Right cardiac atrium (tissue), 5 donors: Measurements from ENCODE around the gene MEIS2. TPM values are rescaled to one million over a fixed set of nuclear protein-coding genes. Genes with fewer than 3 reads are reported as not detected.

Source experiments
- ATAC-seq, 2 donors: fragments of 200-7000 bp; cut with Tn5 transposase; one replicate each; pipeline versions ENCODE4 v1.8.0 to v1.9.1; 2020; ENCODE audit warnings: moderate library complexity in 2 of 2, mild to moderate bottlenecking in 1 of 2
- DNase-seq, 3 donors: peaks; one replicate each; pipeline ENCODE4 v3.0.0-alpha.2; 2020
- H3K27ac ChIP-seq: one replicate; pipeline ENCODE4 v1.5.1; 2013; ENCODE audit warnings: mild to moderate bottlenecking, low read length, control low read depth, moderate library complexity
- H3K27me3 ChIP-seq: one replicate; pipeline ENCODE4 v1.6.1; 2013; ENCODE audit not compliant: control insufficient read depth, insufficient read depth
- H3K4me1 ChIP-seq: one replicate; pipeline ENCODE4 v1.6.1; 2013; ENCODE audit warnings: low read length; ENCODE audit not compliant: control insufficient read depth, insufficient read depth
- H3K4me3 ChIP-seq: one replicate; pipeline ENCODE4 v1.5.1; 2013; ENCODE audit warnings: low read length, control low read depth
- H3K9me3 ChIP-seq: one replicate; pipeline ENCODE4 v1.6.1; 2013; ENCODE audit warnings: low read length; ENCODE audit not compliant: control insufficient read depth
- WGBS: extraction: QIAGEN DNeasy Blood & Tissue Kit; methylation state at CpG from one replicate; pipeline ENCODE4 v1.1.7; 2013; 5-methylcytosine and 5-hydroxymethylcytosine counted together
- intact Hi-C, 4 donors: fragments of 100-400 bp; cut with DNase I; formaldehyde crosslinking; loops; one replicate each; pipeline versions ENCODE4 v1.11.0 to v1.14.0; 2022 to 2023
- polyA plus RNA-seq: library from polyadenylated mRNA; stranded (reverse); fragments of 200-250 nt; gene quantifications from one replicate; pipeline ENCODE4 v1.2.3, GENCODE V29; 2013
- total RNA-seq, 4 donors: library from RNA; stranded (reverse); fragmentation: NEBNext Ultra II Directional; extraction: Animal tissue kit (Norgen Biotek cat#: 25700); gene quantifications; one replicate each; pipeline ENCODE4 v1.2.1, GENCODE V29; 2021
- donor health status: healthy with polysubstance abuse.
- donor health status: DM: no; HTN: yes; CAD: no.
- donor health status: DM: no; HTN: no; CAD: no.
- donor health status: DM: no; HTN: yes; CAD: no; lungs with severe emphysema.
- donor health status: DM: yes; HTN: yes; CAD: no.

The MEIS2 gene
- total and polyA plus RNA-seq, 5 donors = 14.8 to 33.4 (median 29.6) TPM

DNA sequence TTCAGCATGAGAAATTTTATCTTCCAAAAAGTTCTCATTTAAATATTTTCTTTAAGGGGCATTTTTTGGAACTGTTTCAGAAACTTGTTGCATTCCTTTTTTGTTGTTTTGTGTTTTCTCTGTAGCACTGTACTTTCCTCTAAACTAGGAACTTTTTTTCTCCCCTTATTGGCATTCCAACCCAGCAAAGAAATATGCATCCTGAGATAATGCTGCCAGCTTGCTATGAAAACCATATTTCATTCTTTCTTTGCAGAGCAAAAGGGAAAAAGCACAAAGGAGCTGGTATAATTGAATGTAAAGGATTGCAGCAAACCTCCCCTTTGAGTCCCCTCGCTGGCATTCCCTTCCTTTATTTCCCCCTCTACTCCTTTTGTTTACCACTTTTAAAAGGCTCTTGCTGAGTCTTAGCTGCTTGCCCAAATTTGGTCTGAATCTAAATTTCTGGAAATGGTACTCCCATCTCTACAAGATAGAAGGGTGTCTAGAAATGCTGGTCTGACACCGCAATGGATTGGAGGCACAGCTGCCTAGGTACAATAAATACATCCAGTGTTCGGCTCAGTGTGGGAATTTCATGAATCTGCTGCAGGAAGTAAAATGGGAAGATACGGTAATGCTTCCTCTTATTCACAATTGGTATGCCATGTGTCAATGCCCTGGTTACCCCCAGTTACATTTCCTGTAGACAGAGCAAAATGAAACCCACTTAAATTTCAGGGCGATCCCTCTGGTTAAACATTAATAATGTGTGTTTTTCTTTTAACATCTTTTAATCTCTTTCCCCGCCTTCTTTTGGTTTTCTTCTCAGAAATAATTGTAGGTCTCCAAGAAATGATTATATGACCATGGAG is 156.6 kb downstream of the MEIS2 start:
- Histone ChIP-seq H3K4me1 (peaks cover 3% of the 10 kb centered on the region), H3K27ac (no peak overlapping the region), H3K27me3 (no peaks in the 10 kb centered on the region), H3K4me3 (no peak overlapping the region), H3K9me3 (no peaks in the 10 kb centered on the region)
- intact Hi-C loops = no loop called here
- 66% methylated on average over 6 of the region's 6 CpGs for WGBS
- no peak for ATAC-seq
- DNase-seq = no peak

DNA sequence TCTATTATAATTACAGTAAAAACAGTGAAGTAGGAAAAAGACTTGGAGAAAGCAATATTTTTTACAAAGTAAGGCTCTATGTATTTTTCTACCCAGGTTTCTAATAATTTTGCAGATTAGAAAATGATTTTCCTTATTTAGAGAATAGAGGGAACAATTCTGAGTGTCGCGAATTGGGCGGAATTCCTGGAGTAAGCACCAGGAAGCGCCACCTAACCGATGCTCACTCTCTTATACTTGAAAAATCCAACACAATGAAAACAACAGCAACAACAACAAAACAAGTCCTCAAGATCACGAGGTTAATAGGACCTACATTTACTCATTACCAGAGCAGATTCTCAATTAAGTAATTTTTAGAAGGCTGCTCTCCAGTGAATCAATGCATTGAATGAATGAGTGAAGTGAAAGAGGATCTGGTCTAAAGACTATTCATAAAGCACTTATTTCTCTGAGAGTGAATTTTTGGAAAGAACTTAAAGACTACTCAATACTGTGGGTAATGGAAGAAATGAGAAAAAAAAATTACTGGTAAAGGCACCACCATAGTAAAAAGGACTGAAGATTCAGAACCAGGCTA is 158.0 kb downstream of the MEIS2 start:
- intact Hi-C loops = no loop called here
- H3K4me1 ChIP-seq = peaks cover 4% of the 10 kb centered on the region
- no peak overlapping the region for H3K27ac ChIP-seq
- no peaks in the 10 kb centered on the region for H3K27me3 ChIP-seq
- no peak overlapping the region for H3K4me3 ChIP-seq
- ATAC-seq (no peak), DNase-seq (no peak)
- 94% methylated on average over 6 of the region's 6 CpGs for WGBS
- H3K9me3 ChIP-seq = no peaks in the 10 kb centered on the region

DNA sequence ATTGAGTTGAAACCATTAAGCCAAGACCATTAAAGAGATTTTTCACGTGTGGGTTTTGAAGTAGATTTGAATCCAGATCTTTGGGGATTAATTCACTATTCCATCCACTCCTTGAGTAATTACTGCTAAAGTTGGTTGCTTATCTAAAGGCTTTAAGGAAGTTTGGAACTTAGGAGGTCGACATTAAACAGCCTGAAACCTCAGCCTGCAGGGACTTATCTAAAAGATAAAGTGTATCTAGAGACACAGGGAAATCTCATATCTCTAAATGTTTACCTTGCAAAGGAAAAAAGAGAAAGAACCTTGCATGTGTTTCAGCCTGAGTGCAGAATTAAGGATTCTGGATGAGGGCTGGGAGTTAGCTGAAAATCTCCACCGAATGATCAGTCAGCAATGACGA is 158.6 kb downstream of the MEIS2 start:
- ATAC-seq = no peak

DNA sequence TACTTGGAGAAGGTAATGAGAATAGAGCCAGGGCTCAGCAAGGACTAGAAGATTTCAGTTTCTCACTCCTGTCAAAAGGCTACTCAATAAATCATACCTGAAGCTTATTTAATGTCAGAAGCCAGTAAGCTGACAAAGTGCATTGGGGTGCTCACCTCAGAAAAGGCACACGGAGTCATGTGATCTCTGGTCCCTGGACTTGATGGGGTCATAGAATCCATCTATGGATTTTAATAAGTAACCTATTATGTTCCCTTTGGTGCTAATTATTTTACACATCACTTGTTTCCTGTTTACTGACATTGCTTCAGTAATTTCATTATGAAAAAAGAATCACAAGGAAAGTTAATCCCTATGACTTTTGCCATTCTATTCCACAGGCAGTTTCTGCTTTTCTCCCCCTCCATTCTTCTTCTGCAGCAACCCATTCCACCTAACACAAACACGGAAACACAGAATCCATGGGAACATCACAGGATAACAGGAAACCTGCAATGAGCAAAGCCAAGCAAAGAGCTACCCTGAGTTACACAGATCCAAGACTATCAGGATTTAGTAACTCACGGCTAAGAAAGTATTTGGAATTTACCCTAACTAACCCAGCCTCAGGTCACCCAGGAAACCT is 159.6 kb downstream of the MEIS2 start:
- Histone ChIP-seq H3K9me3 (no peaks in the 10 kb centered on the region), H3K27me3 (no peaks in the 10 kb centered on the region), H3K27ac (no peak overlapping the region), H3K4me3 (no peak overlapping the region), H3K4me1 (peaks cover 3% of the 10 kb centered on the region)
- 86% methylated on average over 3 of the region's 3 CpGs for WGBS
- DNase-seq (no peak), ATAC-seq (no peak)
- intact Hi-C loops = no loop called here

More for the DNA sequence above, 158.6 kb downstream of the MEIS2 start:
- Histone ChIP-seq H3K4me3 (no peak overlapping the region), H3K4me1 (peaks cover 3% of the 10 kb centered on the region), H3K9me3 (no peaks in the 10 kb centered on the region), H3K27me3 (no peaks in the 10 kb centered on the region), H3K27ac (no peak overlapping the region)
- intact Hi-C loops = no loop called here
- no peak for DNase-seq
- WGBS = 55% methylated on average over 4 of the region's 4 CpGs

DNA sequence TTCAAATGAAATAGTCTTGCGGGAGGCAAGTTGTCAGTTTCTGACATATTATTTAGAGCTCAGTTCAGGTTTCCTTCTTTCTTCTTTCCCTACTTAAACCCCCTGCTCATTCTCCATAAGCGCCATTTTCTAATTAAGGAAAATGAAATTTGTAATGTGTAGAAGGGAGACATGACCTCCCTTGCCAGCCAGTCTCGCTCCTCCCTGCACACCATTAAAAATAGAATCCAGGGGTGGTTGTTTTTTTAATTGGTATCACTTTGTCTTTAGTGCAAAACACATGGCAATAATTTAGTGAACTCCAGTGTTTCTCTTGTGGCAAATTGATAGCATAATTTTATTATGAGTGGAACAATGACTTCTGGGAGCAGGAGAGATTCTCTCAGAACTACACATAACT is 160.1 kb downstream of the MEIS2 start:
- Histone ChIP-seq H3K4me1 (peaks cover 3% of the 10 kb centered on the region), H3K27ac (no peak overlapping the region), H3K9me3 (no peaks in the 10 kb centered on the region), H3K4me3 (no peak overlapping the region), H3K27me3 (no peaks in the 10 kb centered on the region)
- ATAC-seq (no peak), DNase-seq (no peak)
- intact Hi-C loops = no loop called here
- 86% methylated on average over 3 of the region's 3 CpGs for WGBS

DNA sequence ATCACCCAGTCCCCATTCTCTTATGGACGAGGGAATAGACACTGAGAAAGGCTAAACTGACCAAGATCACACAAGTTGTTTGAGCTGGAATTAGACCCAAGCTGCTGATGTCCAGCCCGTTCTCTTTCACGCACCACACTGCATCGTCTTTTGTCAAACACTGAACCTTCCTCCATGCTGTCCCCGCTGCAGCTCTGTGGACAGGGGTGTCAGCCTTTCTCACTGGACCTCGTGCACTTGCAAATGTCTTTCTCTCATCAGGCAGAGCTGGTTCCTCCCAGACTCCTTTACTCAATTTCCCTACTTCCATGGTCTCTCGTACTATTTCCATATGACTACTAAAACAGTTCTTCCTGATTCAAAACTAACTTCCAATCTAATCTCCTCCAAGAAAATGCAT is 161.6 kb downstream of the MEIS2 start:
- WGBS = 90% methylated on average over 7 of the region's 7 CpGs
- H3K9me3 ChIP-seq = no peaks in the 10 kb centered on the region
- peaks cover 3% of the 10 kb centered on the region for H3K4me1 ChIP-seq
- intact Hi-C loops = no loop called here
- no peaks in the 10 kb centered on the region for H3K27me3 ChIP-seq
- ATAC-seq = no peak
- H3K4me3 ChIP-seq = no peak overlapping the region
- no peak for DNase-seq
- no peak overlapping the region for H3K27ac ChIP-seq

DNA sequence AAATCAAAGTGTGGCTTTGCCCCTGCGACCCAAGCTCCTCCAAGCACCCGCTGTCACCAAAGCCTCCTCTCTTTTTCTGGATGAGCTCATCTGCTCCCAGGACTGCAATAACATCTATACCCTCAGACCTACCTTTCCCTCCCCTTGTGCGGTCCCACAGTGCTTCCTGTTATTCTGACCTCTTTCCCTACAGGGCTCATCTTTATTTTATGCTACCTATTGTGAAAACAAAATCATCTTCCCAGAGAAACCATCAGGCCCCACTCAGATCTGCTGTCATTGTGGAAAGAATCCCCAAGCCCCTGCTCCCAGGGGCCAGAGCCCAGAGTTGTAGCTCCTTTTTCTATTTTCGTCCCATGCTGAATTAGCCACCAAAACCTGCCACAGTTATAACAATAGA is 162.2 kb downstream of the MEIS2 start:
- peaks cover 3% of the 10 kb centered on the region for H3K4me1 ChIP-seq
- no peak overlapping the region for H3K4me3 ChIP-seq
- intact Hi-C loops = no loop called here
- DNase-seq (no peak), ATAC-seq (no peak)
- no peaks in the 10 kb centered on the region for H3K9me3 ChIP-seq
- 81% methylated on average over 4 of the region's 4 CpGs for WGBS
- H3K27ac ChIP-seq = no peak overlapping the region
- H3K27me3 ChIP-seq = no peaks in the 10 kb centered on the region

DNA sequence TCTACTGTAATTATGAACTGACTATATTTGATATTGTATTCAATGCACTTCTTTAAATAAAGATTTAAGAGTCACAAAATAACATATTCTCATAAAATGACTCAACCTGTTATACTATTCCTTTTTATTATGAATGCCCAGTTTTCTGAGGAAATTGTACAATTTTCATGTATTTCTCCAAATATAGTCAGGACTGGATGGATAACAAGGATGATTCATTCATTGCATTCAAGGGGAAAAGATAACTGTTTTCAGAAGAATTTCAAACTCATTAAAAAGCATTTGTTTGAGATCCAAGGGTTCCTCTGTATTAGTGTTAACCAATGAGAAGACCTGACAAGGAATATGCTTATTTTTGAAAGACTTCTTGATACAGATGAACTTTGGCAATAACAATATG is 163.7 kb downstream of the MEIS2 start:
- ATAC-seq = no peak
- H3K27ac ChIP-seq = no peak overlapping the region
- intact Hi-C loops = no loop called here

DNA sequence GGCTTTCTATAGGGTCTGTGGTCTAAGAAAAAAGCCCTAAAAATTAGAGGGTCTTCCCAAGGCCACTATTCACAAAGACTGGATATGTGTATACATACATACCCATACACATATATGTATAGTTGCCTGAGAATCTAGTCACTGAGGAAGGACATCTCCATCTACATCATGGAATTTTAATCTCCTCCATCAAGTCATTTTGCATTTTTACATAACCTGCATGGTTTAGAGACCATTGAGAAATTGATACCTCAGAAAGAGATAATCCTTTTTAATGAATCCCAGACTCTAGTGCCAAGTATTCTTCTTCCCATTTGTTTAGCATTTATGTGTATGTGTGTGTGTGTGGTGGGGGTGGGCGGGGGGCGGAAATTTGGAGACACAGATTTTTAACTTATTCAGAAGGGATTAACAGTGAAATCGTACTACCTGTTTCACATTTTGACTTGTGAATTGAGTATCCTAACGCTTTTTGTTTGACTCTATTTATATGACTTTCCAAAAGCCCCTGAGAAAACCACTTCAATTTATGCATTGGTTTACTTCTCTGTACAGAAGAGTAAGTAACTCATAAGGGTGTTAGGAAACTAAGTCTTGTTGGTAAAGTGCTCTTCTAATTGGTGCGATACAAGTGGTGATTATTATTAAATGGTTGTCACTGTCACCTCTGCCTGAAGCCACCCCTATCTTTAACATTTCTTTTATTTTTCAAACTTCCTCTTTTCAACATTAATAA is 166.9 kb downstream of the MEIS2 start:
- DNase-seq (no peak), ATAC-seq (no peak)
- Histone ChIP-seq H3K4me3 (no peak overlapping the region), H3K9me3 (no peaks in the 10 kb centered on the region), H3K27ac (no peak overlapping the region), H3K27me3 (no peaks in the 10 kb centered on the region), H3K4me1 (peaks cover 2% of the 10 kb centered on the region)
- intact Hi-C loops = no loop called here
- WGBS = 93% methylated on average over 5 of the region's 5 CpGs

More for the DNA sequence above, 163.7 kb downstream of the MEIS2 start:
- no peaks in the 10 kb centered on the region for H3K9me3 ChIP-seq
- H3K4me3 ChIP-seq = no peak overlapping the region
- peaks cover 3% of the 10 kb centered on the region for H3K4me1 ChIP-seq
- no peaks in the 10 kb centered on the region for H3K27me3 ChIP-seq
- DNase-seq = no peak

DNA sequence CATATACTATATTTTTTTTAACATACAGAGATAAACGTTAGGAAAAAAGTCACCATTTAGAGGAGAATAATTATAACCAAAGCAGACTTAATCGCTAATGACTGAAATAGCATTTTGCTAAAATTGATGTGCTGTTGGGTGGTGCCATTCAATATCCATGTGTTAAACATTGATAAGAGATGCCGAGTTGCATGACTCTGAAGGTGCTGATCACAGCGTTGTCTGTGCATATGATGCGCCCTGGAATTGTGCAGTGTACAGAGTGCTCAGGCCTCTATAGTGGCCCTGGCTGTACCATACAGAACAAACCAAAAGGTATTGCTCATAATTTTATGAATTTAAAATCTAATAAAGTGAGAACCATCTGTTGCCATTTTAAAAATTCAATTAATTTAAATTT is 168.3 kb downstream of the MEIS2 start:
- H3K27me3 ChIP-seq = no peaks in the 10 kb centered on the region
- no peak overlapping the region for H3K27ac ChIP-seq
- intact Hi-C loops = no loop called here
- DNase-seq (no peak), ATAC-seq (no peak)
- H3K9me3 ChIP-seq = no peaks in the 10 kb centered on the region
- H3K4me3 ChIP-seq = no peak overlapping the region
- H3K4me1 ChIP-seq = peaks cover 2% of the 10 kb centered on the region
- 87% methylated on average over 5 of the region's 5 CpGs for WGBS

DNA sequence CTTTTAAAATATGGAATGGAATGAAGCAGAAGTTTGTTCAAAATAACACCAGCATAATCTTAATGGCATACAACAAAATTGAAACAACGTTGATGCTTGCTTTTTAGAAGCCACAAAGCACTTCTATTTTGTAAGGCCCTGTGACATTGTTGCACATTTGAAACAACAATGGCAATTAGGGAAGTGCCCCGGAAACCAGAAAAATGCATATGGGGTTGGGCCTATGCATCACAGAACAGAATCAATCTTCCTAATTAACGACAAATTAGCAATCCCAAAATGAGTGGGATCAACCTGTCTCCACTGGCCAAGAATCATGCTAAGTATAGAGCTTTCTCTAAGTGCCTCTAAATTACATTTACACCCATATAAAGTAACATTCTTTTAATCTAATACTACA is 168.9 kb downstream of the MEIS2 start:
- WGBS = 74% methylated on average over 3 of the region's 3 CpGs
- Histone ChIP-seq H3K4me1 (peaks cover 2% of the 10 kb centered on the region), H3K9me3 (no peaks in the 10 kb centered on the region), H3K4me3 (no peak overlapping the region), H3K27ac (no peak overlapping the region), H3K27me3 (no peaks in the 10 kb centered on the region)
- ATAC-seq (no peak), DNase-seq (no peak)
- intact Hi-C loops = no loop called here
